T-helper 17 cell (primary cell): Measurements from ENCODE around the gene HYDIN. TPM values are rescaled to one million over a fixed set of nuclear protein-coding genes. Genes with fewer than 3 reads are reported as not detected.

Experiments used
- ATAC-seq: fragments of 150-1000 bp; cut with Tn5 transposase; 2 replicates; pipeline ENCODE4 v1.10.0; 2021; ENCODE audit warnings: mild to moderate bottlenecking, moderate library complexity
- DNase-seq, 3 donors: peaks; one replicate each; pipeline versions ENCODE4 v3.0.0 to v3.0.0-alpha.2; 2020 to 2021
- H3K9me3 ChIP-seq: one replicate; pipeline ENCODE4 v1.7.0; 2013; ENCODE audit warnings: low read length, mild to moderate bottlenecking; ENCODE audit not compliant: control insufficient read depth, poor library complexity, severe bottlenecking
- H3K27ac Mint-ChIP-seq: one replicate; pipeline ENCODE4 v1.8.0; 2022; ENCODE audit warnings: mild to moderate bottlenecking, moderate library complexity, mixed read lengths
- H3K27me3 Mint-ChIP-seq: one replicate; pipeline ENCODE4 v1.8.0; 2022; ENCODE audit warnings: mixed read lengths
- H3K36me3 Mint-ChIP-seq: one replicate; pipeline ENCODE4 v1.8.0; 2022; ENCODE audit warnings: low read depth, mixed read lengths
- H3K4me1 Mint-ChIP-seq: one replicate; pipeline ENCODE4 v1.8.0; 2022; ENCODE audit warnings: mild to moderate bottlenecking, mixed read lengths
- H3K4me3 Mint-ChIP-seq: one replicate; pipeline ENCODE4 v1.8.0; 2022; ENCODE audit warnings: mild to moderate bottlenecking, moderate library complexity, mixed read lengths
- total RNA-seq, 4 donors: library from RNA in 2 of 4; stranded (reverse) in 2 of 4; gene quantifications; one replicate each; pipeline ENCODE4 v1.2.3 and lab custom pipeline; 2022 to 2026

Gene HYDIN
- total RNA-seq, 2 donors from 2014 or later, result not detected

- DNase-seq, result no peak
- ATAC-seq, result no peak
- no peaks in the 10 kb centered on the region for H3K9me3 ChIP-seq
- H3K27ac Mint-ChIP-seq, result no peak overlapping the region
- H3K4me1 Mint-ChIP-seq, result no peaks in the 10 kb centered on the region
- H3K4me3 Mint-ChIP-seq, result no peak overlapping the region
- no peaks in the 10 kb centered on the region for H3K36me3 Mint-ChIP-seq
- H3K27me3 Mint-ChIP-seq, result peaks cover 30% of the 10 kb centered on the region
Observed at GRCh38 chr16:70805787-70806186, 424.7 kb downstream of the HYDIN start.

DNA sequence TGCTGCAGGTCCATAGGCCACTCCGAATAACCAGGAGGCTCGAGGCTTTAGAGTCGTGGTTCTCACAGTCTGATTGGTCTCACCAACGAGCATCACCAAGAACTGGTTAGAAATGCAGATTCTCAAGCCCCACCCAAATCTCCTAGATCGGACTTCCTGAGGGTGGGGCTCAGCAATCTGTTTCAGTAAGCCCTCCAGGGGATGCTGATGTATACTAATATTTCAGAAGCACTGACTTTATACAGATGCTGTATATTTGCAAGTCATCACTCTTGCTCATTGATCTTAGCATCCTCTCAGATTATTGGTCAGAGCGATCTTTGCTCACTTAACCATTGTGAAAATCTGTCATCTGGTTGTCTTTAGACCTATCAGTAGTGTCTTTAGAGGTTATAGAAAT, 425.1 kb downstream of the HYDIN start:
- Mint-ChIP-seq H3K36me3 (no peaks in the 10 kb centered on the region), H3K27me3 (peaks cover 29% of the 10 kb centered on the region), H3K4me1 (peaks cover 2% of the 10 kb centered on the region), H3K27ac (no peak overlapping the region), H3K4me3 (no peak overlapping the region)
- ATAC-seq (no peak), DNase-seq (no peak)
- no peaks in the 10 kb centered on the region for H3K9me3 ChIP-seq

DNA sequence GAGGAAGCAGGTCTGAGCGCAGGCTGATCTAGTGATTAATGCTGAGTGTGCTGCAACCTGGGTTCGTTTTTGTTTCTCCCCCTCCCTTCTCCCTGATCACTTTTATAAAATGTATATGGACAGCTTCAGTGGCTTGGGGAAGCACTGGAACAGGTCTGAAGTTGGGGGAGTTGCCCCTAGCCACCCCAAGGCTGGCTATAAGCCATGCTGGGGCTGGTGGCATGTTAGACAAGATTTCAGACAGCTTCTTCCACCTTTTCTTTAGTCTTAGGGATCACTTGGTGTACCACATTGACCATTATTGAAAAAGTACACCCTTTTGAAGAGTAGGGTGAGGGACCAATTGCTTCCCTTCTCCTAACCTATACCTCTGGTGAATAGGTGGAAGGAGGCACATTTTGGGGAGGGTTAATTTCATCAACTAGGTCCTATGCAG, 425.8 kb downstream of the HYDIN start:
- H3K36me3 Mint-ChIP-seq, result no peaks in the 10 kb centered on the region
- no peak overlapping the region for H3K27ac Mint-ChIP-seq
- no peak overlapping the region for H3K4me3 Mint-ChIP-seq
- no peaks in the 10 kb centered on the region for H3K9me3 ChIP-seq
- DNase-seq, result no peak
- ATAC-seq, result no peak
- peaks cover 22% of the 10 kb centered on the region for H3K27me3 Mint-ChIP-seq
- peaks cover 4% of the 10 kb centered on the region for H3K4me1 Mint-ChIP-seq

GRCh38 chr16:70804153-70804733, 426.3 kb downstream of the HYDIN start:
- peaks cover 4% of the 10 kb centered on the region for H3K4me1 Mint-ChIP-seq
- H3K9me3 ChIP-seq, result no peaks in the 10 kb centered on the region
- DNase-seq (no peak), ATAC-seq (no peak)
- H3K27ac Mint-ChIP-seq, result no peak overlapping the region
- no peak overlapping the region for H3K4me3 Mint-ChIP-seq
- H3K36me3 Mint-ChIP-seq, result no peaks in the 10 kb centered on the region
- peaks cover 21% of the 10 kb centered on the region for H3K27me3 Mint-ChIP-seq

DNA sequence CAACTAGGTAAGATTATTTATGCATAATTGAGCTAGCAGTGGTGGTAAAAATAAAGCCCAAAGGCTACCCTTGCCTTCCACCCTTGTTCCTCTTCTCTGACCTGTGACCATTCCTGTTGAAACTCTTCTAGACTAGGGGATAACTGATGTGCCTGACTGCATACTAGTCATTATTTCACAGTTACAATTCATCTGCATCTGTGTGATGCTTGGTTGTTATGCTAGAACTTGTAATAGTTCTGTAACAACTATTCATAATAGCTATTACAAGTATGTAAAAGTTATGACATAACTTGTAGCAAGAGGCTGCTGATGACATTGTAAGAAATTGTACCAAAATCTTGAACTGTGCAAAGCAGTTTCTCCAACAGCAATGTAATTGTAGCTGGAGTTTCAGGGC, 427.2 kb downstream of the HYDIN start:
- Mint-ChIP-seq H3K36me3 (no peaks in the 10 kb centered on the region), H3K27ac (no peak overlapping the region), H3K4me3 (no peak overlapping the region), H3K27me3 (peaks cover 16% of the 10 kb centered on the region), H3K4me1 (peaks cover 10% of the 10 kb centered on the region)
- DNase-seq (no peak), ATAC-seq (no peak)
- H3K9me3 ChIP-seq, result no peaks in the 10 kb centered on the region

DNA sequence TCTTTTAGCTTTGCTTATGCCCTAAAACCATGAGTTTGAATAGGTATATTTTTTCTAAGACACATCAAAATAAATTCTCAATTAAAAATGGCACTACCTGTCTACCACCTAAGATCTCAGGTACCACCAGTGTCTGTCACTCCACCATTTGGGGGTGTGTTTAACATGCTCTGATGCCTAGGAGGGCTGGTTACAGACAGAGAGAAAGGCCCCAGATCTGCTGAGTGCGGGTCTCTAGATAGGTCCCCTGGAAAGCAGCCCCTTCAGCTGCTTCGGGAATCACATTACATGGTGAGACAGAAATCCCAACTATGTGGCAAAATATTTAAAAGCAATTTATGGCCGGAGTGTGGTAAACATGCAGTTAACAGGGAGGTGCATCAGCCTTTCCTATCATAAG, 428.9 kb downstream of the HYDIN start:
- no peak for DNase-seq
- H3K36me3 Mint-ChIP-seq, result no peaks in the 10 kb centered on the region
- H3K27ac Mint-ChIP-seq, result peak overlapping the region; percentile 88
- no peak for ATAC-seq
- peaks cover 12% of the 10 kb centered on the region for H3K4me1 Mint-ChIP-seq
- H3K9me3 ChIP-seq, result no peaks in the 10 kb centered on the region
- H3K27me3 Mint-ChIP-seq, result peaks cover 5% of the 10 kb centered on the region
- H3K4me3 Mint-ChIP-seq, result no peak overlapping the region

DNA sequence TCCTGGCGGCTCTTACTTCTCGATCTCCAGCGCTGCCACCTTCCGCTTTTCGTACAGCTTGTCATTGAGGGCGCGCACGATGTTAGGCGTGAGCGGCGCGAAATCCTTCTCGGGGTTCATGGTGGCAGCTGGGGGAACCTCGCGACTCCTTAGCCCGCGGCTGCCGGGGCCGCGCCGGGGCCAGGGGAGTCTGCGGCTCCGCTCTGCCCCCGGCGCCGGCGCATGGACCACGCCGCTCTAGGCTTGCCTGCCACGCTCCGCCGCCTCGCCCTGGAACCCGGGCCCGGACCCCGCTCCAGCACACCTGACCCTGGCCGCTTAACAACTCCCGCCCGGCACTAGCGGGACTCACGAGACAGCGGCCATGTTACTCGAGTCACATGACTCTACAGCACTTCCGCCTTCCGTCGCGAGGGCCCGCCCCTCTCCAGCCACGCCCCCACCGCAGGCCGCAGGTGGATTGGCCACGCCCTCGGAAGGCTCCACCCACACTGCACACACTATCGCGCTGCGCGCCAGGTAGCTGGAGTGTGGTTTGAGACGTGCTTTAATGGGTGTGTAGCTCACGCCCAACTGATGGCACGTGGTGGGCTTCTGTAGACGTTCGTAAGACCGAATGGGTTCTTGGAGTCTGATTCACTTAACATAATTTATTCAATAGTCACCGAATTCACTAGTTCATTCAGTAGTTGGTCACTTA, 429.6 kb downstream of the HYDIN start, which contains the start of gene VAC14:
Gene VAC14, minus strand, starts transcription at position 378 of the 700 bp plus-strand sequence. Its CDS starts 258 bp downstream, at position 120.
- peak; percentile 95 to 96 (median 96) for DNase-seq
- H3K9me3 ChIP-seq, result no peaks in the 10 kb centered on the region
- H3K4me1 Mint-ChIP-seq, result peaks cover 13% of the 10 kb centered on the region
- H3K4me3 Mint-ChIP-seq, result peak within 1 kb of the TSS; percentile 96
- no peaks in the 10 kb centered on the region for H3K36me3 Mint-ChIP-seq
- H3K27me3 Mint-ChIP-seq, result no peaks in the 10 kb centered on the region
- ATAC-seq, result peak; percentile 97
- H3K27ac Mint-ChIP-seq, result peak within 1 kb of the TSS; percentile 88

GRCh38 chr16:70800311-70800710, 430.2 kb downstream of the HYDIN start:
- Mint-ChIP-seq H3K36me3 (no peaks in the 10 kb centered on the region), H3K4me3 (peak overlapping the region; percentile 96), H3K4me1 (peaks cover 13% of the 10 kb centered on the region), H3K27me3 (no peaks in the 10 kb centered on the region), H3K27ac (peak overlapping the region; percentile 88)
- H3K9me3 ChIP-seq, result no peaks in the 10 kb centered on the region
- DNase-seq, result no peak
- no peak for ATAC-seq

GRCh38 chr16:70796301-70796700, 434.2 kb downstream of the HYDIN start:
- H3K36me3 Mint-ChIP-seq, result no peaks in the 10 kb centered on the region
- ATAC-seq (no peak), DNase-seq (no peak)
- no peak overlapping the region for H3K27ac Mint-ChIP-seq
- H3K9me3 ChIP-seq, result no peaks in the 10 kb centered on the region
- no peak overlapping the region for H3K4me3 Mint-ChIP-seq
- peaks cover 17% of the 10 kb centered on the region for H3K4me1 Mint-ChIP-seq
- no peaks in the 10 kb centered on the region for H3K27me3 Mint-ChIP-seq

DNA sequence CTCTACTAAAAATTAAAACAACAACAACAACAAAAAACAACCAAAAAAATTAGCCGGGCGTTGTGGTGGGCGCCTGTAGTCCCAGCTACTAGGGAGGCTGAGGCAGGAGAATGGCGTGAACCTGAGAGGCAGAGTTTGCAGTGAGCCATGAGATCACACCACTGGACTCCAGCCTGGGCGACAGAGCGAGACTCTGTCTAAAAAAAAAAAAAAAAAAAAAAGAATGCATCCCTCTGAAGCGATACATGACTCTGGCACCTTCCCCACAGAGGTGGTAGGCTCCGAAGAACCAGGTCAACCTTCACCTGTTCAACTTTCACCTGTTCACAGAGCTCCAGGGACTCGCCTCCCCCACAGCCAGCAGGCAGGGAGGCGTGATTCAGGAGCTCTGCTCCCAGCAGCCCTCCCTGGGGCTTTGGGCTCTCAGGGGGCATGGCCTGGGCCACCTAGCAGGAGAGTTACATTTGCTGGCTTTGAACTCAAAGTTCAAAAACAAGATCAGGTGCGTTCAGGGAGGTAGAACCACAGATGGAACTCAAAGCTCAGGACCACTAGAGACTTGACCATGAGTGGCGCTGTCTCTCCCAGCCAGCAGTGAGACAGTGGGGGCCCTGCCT, 435.1 kb downstream of the HYDIN start:
- no peaks in the 10 kb centered on the region for H3K36me3 Mint-ChIP-seq

DNA sequence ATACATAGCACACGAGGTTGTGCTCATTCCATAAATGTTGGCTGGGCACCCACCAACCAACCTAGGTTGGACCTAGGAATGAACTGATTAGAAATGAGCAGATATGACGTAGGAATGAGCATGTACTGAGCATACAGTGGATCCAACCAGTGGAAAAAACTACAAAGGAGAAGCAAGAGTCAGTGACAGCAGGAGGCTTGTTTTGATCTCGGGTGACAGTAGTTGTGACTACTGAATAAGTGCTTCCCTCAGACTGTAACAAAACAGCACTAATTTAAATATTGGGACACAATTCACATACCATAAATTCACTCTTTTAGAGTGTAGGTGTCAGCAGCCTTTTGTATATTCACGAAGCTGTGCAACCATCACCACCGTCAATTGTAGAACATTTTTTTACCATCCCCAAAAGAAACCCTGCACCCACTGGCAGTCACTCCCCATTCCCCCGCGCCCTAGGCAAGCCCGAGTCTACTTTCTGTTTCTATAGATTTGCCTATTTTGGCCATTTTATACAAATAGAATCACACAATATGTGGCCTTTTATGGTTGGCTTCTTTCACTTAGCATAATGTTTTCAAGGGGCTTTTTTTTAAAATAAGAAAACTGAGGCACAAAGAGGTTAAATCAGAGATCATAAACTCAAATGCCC, 436.5 kb downstream of the HYDIN start:
- no peaks in the 10 kb centered on the region for H3K27me3 Mint-ChIP-seq
- DNase-seq, result no peak
- no peak overlapping the region for H3K4me3 Mint-ChIP-seq
- H3K4me1 Mint-ChIP-seq, result peaks cover 15% of the 10 kb centered on the region
- ATAC-seq, result no peak
- no peaks in the 10 kb centered on the region for H3K9me3 ChIP-seq
- H3K36me3 Mint-ChIP-seq, result no peaks in the 10 kb centered on the region
- peak overlapping the region; percentile 41 for H3K27ac Mint-ChIP-seq

More for the DNA sequence above, 435.1 kb downstream of the HYDIN start:
- Mint-ChIP-seq H3K27ac (no peak overlapping the region), H3K27me3 (no peaks in the 10 kb centered on the region), H3K4me1 (peaks cover 16% of the 10 kb centered on the region), H3K4me3 (no peak overlapping the region)
- H3K9me3 ChIP-seq, result no peaks in the 10 kb centered on the region
- ATAC-seq, result no peak
- DNase-seq, result no peak

DNA sequence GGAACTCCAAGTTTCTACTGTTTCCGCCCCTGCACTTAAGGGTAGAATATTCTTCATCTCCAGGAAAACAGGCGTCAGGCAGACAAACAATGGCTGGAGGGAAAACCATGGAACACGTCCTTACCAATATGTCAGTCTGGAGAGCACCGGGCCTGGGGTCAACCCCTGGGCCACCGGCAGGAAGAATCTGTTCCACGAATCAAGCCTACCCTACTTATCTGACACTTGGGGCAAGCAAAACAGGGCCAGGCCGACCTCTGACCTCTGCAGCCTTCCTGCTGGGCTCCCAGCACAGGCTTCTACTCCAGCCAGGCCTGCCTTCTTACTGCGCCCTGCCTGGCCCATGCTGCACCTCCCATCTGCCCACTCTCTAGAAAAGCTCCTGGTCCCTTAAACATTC, 439.7 kb downstream of the HYDIN start:
- DNase-seq (no peak), ATAC-seq (no peak)
- H3K4me1 Mint-ChIP-seq, result peaks cover 17% of the 10 kb centered on the region
- H3K9me3 ChIP-seq, result no peaks in the 10 kb centered on the region
- peaks cover 2% of the 10 kb centered on the region for H3K36me3 Mint-ChIP-seq
- H3K27me3 Mint-ChIP-seq, result no peaks in the 10 kb centered on the region
- H3K4me3 Mint-ChIP-seq, result no peak overlapping the region
- H3K27ac Mint-ChIP-seq, result peak overlapping the region; percentile 79
